Thoracic aorta (tissue), 2 donors: ENCODE results near the gene MDFI. TPM values are rescaled to one million over a fixed set of nuclear protein-coding genes. Genes with fewer than 3 reads are reported as not detected.

Experiments
- ATAC-seq: fragments of 150-250 bp; one replicate; pipeline ENCODE4 v1.8.0; 2017; ENCODE audit warnings: low read depth; ENCODE audit not compliant: insufficient number of reproducible peaks, low FRiP score
- DNase-seq: peaks from one replicate; pipeline ENCODE4 v3.0.0-alpha.2; 2020; ENCODE audit warnings: low spot score
- H3K27ac ChIP-seq, 2 donors: fragments of 200-600 bp; sonication (generic); 1 replicate in 1 of 2; 2 replicates in 1 of 2; pipeline ENCODE4 v1.5.1; 2016; ENCODE audit warnings: mild to moderate bottlenecking in 2 of 2, moderate library complexity in 2 of 2
- H3K27me3 ChIP-seq: fragments of 200-600 bp; sonication (generic); replicated peaks from 2 replicates; pipeline ENCODE4 v1.6.0; 2016; ENCODE audit warnings: mild to moderate bottlenecking; ENCODE audit not compliant: insufficient read depth
- H3K36me3 ChIP-seq: fragments of 200-600 bp; sonication (generic); one replicate; pipeline ENCODE4 v1.5.1; 2016
- H3K4me1 ChIP-seq, 2 donors: fragments of 200-600 bp; sonication (generic); 1 replicate in 1 of 2; 2 replicates in 1 of 2; pipeline versions ENCODE4 v1.5.1 to v1.6.0; 2016; ENCODE audit warnings: low read depth in 2 of 2, mild to moderate bottlenecking in 1 of 2; ENCODE audit not compliant: control insufficient read depth in 1 of 2
- H3K4me3 ChIP-seq: fragments of 200-600 bp; sonication (generic); 2 replicates; pipeline ENCODE4 v1.5.1; 2016; ENCODE audit warnings: mild to moderate bottlenecking
- H3K9me3 ChIP-seq: fragments of 200-600 bp; sonication (generic); 2 replicates; pipeline ENCODE4 v1.5.1; 2016
- total RNA-seq, 2 donors: library from RNA; depleted of rRNA; stranded (reverse); fragments of >200 nt; gene quantifications; one replicate each; pipeline versions ENCODE4 v1.1.0 to v1.2.3, GENCODE V29; 2016
- TF ChIP-seq, protein P1 (sequence below): fragments of 200-600 bp; sonication (generic); IDR thresholded peaks from one replicate; pipeline ENCODE4 v1.5.1; 2019; ENCODE audit warnings: antibody characterized with exemption

Gene MDFI
- total RNA-seq, 2 donors from 2014 or later, result 5.1 to 10.3 TPM

DNA sequence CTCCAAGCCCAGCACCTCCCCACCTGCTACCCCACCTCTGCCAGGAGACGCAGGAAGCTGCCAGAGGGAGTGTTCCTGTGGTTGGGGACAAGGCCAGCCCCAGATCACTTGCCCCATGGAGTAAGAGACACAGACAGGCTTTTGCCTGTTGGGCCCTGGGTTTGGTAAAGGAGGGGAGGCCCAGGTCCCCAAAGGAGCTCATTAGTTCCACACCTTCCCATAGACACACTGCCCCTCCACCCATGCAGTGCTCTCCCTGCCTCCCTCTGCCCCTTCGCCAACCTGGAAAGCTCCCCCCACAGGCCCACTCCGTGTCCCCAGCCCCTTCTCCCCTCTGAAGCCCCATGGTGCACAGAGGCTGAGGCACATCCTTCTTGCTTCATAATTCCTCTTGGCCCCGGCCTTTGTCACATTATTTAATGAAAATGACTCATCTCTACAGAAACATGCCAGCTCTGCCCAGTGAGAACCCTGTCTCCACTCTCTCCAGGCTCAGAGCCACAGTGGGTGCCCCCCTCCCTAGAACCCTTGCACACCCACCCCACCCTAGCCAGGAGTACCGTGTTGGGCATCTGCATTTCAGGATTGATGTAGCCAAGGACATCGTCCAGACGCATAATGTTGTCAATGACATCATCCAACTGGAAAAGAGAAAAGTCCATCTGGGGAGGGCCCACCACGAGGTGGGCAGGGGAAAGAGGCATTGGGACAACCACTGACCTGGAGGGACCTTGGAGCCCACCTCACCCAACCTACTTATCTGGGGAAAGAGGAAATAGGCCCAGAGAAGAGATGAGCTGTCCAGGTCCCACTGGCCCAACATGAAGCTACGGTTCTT, 51.1 kb downstream of the MDFI start:
- Histone ChIP-seq H3K4me3 (no peak overlapping the region), H3K36me3 (peaks cover 43% of the 10 kb centered on the region), H3K9me3 (no peaks in the 10 kb centered on the region), H3K27ac (no peak overlapping the region), H3K4me1 (no peaks in the 10 kb centered on the region), H3K27me3 (no peaks in the 10 kb centered on the region)
- DNase-seq, result no peak
- TF ChIP-seq, protein P1, sequence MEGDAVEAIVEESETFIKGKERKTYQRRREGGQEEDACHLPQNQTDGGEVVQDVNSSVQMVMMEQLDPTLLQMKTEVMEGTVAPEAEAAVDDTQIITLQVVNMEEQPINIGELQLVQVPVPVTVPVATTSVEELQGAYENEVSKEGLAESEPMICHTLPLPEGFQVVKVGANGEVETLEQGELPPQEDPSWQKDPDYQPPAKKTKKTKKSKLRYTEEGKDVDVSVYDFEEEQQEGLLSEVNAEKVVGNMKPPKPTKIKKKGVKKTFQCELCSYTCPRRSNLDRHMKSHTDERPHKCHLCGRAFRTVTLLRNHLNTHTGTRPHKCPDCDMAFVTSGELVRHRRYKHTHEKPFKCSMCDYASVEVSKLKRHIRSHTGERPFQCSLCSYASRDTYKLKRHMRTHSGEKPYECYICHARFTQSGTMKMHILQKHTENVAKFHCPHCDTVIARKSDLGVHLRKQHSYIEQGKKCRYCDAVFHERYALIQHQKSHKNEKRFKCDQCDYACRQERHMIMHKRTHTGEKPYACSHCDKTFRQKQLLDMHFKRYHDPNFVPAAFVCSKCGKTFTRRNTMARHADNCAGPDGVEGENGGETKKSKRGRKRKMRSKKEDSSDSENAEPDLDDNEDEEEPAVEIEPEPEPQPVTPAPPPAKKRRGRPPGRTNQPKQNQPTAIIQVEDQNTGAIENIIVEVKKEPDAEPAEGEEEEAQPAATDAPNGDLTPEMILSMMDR, result no peak
- ATAC-seq, result no peak

- Histone ChIP-seq H3K36me3 (peaks cover 34% of the 10 kb centered on the region), H3K27ac (no peak overlapping the region), H3K4me1 (no peaks in the 10 kb centered on the region), H3K27me3 (no peaks in the 10 kb centered on the region), H3K9me3 (no peaks in the 10 kb centered on the region), H3K4me3 (no peak overlapping the region)
- TF ChIP-seq, protein P1, result no peak
- no peak for ATAC-seq
- DNase-seq, result no peak
Measured at GRCh38 chr6:41690541-41691330, 52.5 kb downstream of the MDFI start.

GRCh38 chr6:41691426-41692079, 53.3 kb downstream of the MDFI start:
- no peak for DNase-seq

GRCh38 chr6:41692080-41692675, 53.9 kb downstream of the MDFI start:
- DNase-seq (no peak), ATAC-seq (no peak)
- Histone ChIP-seq H3K9me3 (no peaks in the 10 kb centered on the region), H3K27ac (no peak overlapping the region), H3K4me3 (no peak overlapping the region), H3K36me3 (peaks cover 22% of the 10 kb centered on the region), H3K27me3 (no peaks in the 10 kb centered on the region), H3K4me1 (no peaks in the 10 kb centered on the region)
- TF ChIP-seq, protein P1, result no peak

More at GRCh38 chr6:41691426-41692079, 53.3 kb downstream of the MDFI start:
- peaks cover 28% of the 10 kb centered on the region for H3K36me3 ChIP-seq
- no peaks in the 10 kb centered on the region for H3K27me3 ChIP-seq
- no peaks in the 10 kb centered on the region for H3K4me1 ChIP-seq
- no peak overlapping the region for H3K4me3 ChIP-seq
- H3K9me3 ChIP-seq, result no peaks in the 10 kb centered on the region
- H3K27ac ChIP-seq, result no peak overlapping the region
- no peak for ATAC-seq
- TF ChIP-seq, protein P1, result no peak
